ENCODE data around the gene CTU2.

Gene CTU2

GRCh38 chr16:88693420-88694177 is 12.7 kb upstream of the CTU2 start:
- H3K4me3 ChIP-seq (replicated peaks; ENCODE audit: insufficient read depth, low read length) = no peak overlapping the region
- no peaks in the 10 kb centered on the region for H3K27me3 ChIP-seq (ENCODE audit: insufficient read depth, poor library complexity, severe bottlenecking)
- H3K27ac ChIP-seq (replicated peaks) = no peak overlapping the region
- no peak for DNase-seq (ENCODE audit: low read depth in 1 of 2, low spot score in 1 of 2)
- no peak for TF ChIP-seq POLR2AphosphoS5 (IDR thresholded peaks at IDR 0.05; ENCODE audit: low read depth)
- TF ChIP-seq GABPA (IDR thresholded peaks at IDR 0.05; ENCODE audit: low read depth) = no peak
- no peak for TF ChIP-seq REST (IDR thresholded peaks at IDR 0.05; ENCODE audit: insufficient replicate concordance, low read depth)
- no peak for TF ChIP-seq CTCF (IDR thresholded peaks at IDR 0.05; ENCODE audit: insufficient read depth, low read length)
- no peak for TF ChIP-seq SPI1 (IDR thresholded peaks at IDR 0.05; ENCODE audit: borderline replicate concordance, low read depth)

GRCh38 chr16:88694221-88695087 is 11.8 kb upstream of the CTU2 start:
- Histone ChIP-seq H3K4me3 (replicated peaks; ENCODE audit: insufficient read depth, low read length) (no peak overlapping the region), H3K27ac (replicated peaks) (no peak overlapping the region), H3K27me3 (ENCODE audit: insufficient read depth, poor library complexity, severe bottlenecking) (no peaks in the 10 kb centered on the region)
- DNase-seq (ENCODE audit: low read depth in 1 of 2, low spot score in 1 of 2) = no peak
- TF ChIP-seq SPI1 (IDR thresholded peaks at IDR 0.05; ENCODE audit: borderline replicate concordance, low read depth) = no peak
- TF ChIP-seq GABPA (IDR thresholded peaks at IDR 0.05; ENCODE audit: low read depth) = no peak
- TF ChIP-seq REST (IDR thresholded peaks at IDR 0.05; ENCODE audit: insufficient replicate concordance, low read depth) = no peak
- no peak for TF ChIP-seq POLR2AphosphoS5 (IDR thresholded peaks at IDR 0.05; ENCODE audit: low read depth)
- TF ChIP-seq CTCF (IDR thresholded peaks at IDR 0.05; ENCODE audit: insufficient read depth, low read length) = no peak

GRCh38 chr16:88695218-88695617 is 11.1 kb upstream of the CTU2 start:
- no peak overlapping the region for H3K4me3 ChIP-seq (replicated peaks; ENCODE audit: insufficient read depth, low read length)
- DNase-seq (ENCODE audit: low read depth in 1 of 2, low spot score in 1 of 2) = no peak
- no peak for TF ChIP-seq REST (IDR thresholded peaks at IDR 0.05; ENCODE audit: insufficient replicate concordance, low read depth)
- TF ChIP-seq SPI1 (IDR thresholded peaks at IDR 0.05; ENCODE audit: borderline replicate concordance, low read depth) = no peak
- no peak for TF ChIP-seq CTCF (IDR thresholded peaks at IDR 0.05; ENCODE audit: insufficient read depth, low read length)
- no peak for TF ChIP-seq GABPA (IDR thresholded peaks at IDR 0.05; ENCODE audit: low read depth)
- TF ChIP-seq POLR2AphosphoS5 (IDR thresholded peaks at IDR 0.05; ENCODE audit: low read depth) = no peak
- no peaks in the 10 kb centered on the region for H3K27me3 ChIP-seq (ENCODE audit: insufficient read depth, poor library complexity, severe bottlenecking)
- no peak overlapping the region for H3K27ac ChIP-seq (replicated peaks)

Data from HL-60 (cell line).